A172 (cell line): Measurements from ENCODE around the gene KRT6B. TPM values are rescaled to one million over a fixed set of nuclear protein-coding genes. Genes with fewer than 3 reads are reported as not detected.
A peak's percentile ranks its signal among the peaks of the same experiment; 100 is the strongest.
"Not testable (repeated sequence)": the region's sequence is repeated elsewhere in the genome, so short reads cannot be mapped to it uniquely, and the experiment has no call there.

Source experiments
- DNase-seq: peaks from one replicate; pipeline ENCODE4 v3.0.0-alpha.2; 2015; ENCODE audit warnings: low spot score
- total RNA-seq: library from RNA; depleted of rRNA; stranded (reverse); fragments of >200 nt; shearing (Covaris generic); gene quantifications from 2 replicates; pipeline ENCODE4 v1.2.3, GENCODE V29; 2014

Gene KRT6B
- total RNA-seq, 1 experiment from 2014 or later = not detected

GRCh38 chr12:52469853-52470252 lies 17.9 kb upstream of the KRT6B start:
- DNase-seq = no peak

GRCh38 chr12:52464897-52465296 lies 13.0 kb upstream of the KRT6B start:
- no peak for DNase-seq

DNA sequence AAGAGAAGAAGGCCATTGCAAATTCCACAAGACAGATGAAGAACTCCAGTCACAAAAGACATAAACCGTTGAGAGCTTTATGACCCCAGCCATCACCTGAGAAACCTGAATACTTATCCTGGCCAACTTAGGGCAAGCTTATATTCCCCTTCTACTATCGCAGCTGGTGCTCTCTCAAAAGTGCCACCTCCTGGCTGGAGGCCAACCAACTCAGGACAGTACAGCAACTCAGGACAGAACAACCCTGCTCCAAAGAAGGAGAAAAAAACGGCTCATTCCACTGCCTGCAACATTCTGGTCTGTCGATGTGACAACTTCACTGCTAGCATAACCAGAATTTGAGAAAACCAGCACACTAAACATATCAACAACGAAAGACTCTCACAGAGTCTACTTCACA lies 9.7 kb upstream of the KRT6B start:
- DNase-seq = no peak

DNA sequence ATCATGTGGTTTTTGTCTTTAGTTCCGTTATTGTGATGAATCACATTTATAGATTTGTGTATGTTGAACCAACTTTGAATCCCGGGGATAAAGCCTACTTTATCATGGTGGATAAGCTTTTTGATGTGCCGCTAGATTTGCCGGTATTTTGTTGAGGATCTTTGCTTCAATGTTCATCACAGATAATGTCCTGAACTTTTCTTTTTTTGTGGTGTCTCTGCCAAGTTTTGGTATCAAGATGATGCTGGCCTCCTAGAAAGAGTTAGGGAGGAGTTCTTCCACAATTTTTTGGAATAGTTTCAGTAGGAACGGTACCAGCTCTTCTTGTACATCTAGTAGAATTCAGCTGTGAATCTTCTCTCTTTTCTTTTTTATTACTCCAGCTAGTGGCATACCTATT lies 6.9 kb upstream of the KRT6B start:
- no peak for DNase-seq

- DNase-seq = no peak
Measured at GRCh38 chr12:52455821-52456220, 3.9 kb upstream of the KRT6B start.

DNA sequence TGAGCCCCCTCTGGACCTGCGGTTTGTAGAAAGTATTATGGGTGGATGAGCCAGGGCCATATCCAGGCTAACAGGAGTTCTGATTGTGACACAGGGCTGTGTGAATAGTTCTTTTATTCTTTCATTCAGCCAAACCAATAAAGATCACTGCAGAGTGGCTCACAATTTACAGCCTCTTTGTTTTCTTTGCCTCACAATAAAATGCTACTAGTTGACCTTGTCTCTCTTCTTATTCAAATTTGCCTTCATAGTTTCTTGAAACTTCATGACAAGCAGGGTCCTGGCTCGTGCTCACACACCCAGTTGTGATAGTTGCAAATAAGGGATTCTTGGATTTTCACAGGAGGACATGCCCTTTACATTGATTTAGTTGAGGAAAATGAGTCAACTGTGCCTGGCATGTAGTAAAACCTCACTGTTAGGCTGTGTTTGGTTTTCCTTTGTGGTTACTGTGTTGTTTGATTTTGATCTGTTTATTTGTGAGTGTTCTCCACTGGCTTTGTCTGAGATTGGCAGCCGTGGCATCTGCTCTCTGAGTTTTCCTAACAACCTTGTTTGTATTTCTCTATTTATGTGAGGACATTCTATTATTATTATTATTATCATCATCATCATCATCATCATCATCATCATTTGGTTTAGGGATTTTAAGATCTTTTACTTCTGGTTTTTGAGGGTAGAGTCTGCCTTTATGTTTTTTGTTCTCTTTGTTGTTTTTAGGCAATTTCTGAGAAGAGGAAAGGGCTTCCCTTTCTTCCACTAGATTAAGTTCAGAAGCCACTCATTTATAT lies 2.7 kb upstream of the KRT6B start:
- DNase-seq = no peak

DNA sequence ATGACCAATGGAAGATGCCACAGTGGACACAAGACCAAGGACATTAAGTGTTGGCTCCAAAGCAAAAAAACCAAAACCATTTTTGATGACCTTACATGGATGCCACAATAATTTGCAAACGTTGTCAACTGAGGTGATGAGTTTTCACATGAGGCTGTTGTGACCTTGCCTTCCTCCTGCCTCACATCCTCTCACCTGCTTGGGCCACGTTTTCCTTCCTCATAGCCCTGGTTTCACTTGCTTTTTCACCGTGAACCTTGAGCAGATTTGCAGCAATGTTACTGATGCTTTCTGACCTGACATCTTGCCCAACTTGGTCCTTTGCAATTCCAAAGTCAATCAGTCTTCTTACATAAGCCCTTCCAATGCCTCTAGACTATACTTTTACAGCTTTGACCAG lies 3.7 kb downstream of the KRT6B start:
- DNase-seq = no peak

DNA sequence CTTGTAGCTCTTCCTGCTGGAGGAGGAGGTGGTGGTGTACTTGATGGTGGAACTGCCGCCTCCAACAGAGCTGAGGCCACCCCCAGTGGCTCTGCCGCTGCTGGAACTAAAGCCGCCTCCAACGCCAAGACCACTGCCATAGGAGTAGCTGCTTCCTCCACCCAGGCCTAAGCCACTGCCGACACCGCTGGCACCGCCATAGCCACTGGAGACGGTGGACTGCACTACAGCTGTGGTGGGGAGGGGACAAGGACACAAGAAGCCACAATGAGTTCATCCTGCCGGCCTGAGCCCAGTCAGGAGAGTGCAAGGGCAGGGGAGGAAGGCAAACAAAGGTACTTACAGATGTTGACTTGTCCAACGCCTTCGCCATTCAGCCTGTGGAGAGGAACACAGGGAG lies 4.8 kb downstream of the KRT6B start:
- not testable (repeated sequence) for DNase-seq

- DNase-seq = peak; percentile 11
Measured at GRCh38 chr12:52446367-52447045, 5.4 kb downstream of the KRT6B start.

GRCh38 chr12:52445876-52446275 lies 6.1 kb downstream of the KRT6B start:
- no peak for DNase-seq

GRCh38 chr12:52444647-52445595 lies 7.0 kb downstream of the KRT6B start:
- no peak for DNase-seq

- DNase-seq = no peak
Measured at GRCh38 chr12:52443966-52444365, 8.0 kb downstream of the KRT6B start.

DNA sequence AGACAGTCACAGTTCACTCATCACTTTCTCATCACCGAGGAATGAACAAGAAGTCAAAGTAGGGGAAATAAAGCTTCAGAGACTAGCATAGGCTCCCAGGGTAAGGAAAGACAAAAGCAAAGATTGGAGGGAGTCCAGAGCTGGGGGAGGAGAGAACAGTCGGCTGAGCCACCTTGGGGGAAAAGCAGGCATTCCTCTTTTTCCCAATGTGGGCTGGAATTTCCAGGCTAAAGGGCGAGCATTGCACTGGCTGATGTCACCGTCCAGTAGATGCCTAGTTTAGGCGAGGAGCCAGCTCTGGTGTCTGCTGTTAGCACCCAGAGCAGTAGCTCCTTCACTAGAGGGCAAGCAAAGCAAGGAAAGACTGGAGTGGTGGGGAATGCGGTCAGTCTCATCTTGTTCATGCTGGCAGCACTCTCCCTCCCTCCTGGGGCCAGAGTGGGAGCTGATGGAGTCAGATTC lies 9.3 kb downstream of the KRT6B start:
- DNase-seq = peak; percentile 89

GRCh38 chr12:52441320-52441911 lies 10.5 kb downstream of the KRT6B start:
- DNase-seq = no peak

DNA sequence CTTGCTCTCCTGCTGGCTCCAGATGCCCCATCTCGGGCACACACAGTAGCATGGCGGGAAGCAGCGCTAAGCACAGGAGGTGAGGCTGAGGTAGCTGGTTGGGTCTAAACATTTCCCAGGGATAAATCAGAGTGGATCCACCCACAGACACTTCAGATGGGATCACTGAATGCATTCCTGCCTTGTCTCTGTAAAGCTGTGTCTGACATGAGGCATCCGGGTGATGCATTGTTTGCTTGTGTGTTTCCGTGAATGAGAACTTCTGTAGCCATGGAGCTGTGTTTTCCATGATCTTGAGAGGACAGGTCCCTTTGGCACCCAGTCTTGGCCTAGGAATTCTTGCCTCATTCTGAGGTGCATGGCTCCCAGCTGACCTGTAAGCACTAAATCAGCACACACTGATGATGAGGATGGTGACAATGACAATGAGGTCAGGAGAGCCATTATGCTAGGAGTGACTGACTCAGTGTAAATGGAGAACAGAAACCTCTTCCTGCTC lies 11.1 kb downstream of the KRT6B start:
- DNase-seq = peak; percentile 62

DNA sequence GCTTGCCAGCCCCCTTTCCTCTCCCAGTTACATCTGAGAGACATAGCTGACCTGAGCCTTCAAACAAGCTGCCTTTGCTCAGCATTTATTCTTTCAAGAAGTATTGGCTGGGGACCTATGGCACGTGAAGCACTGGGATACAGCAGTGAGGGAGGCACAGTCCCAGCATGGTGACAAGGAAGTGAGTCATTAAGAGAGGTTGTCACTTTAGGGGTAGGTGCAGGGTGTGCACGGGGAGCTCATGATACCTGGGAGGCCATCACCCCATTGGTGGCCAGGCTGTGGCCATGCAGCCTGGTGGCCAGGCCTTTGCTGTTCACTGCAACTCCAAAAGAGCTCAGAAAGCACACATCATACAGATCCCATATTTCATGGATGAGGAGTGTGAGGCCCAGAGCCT lies 12.1 kb downstream of the KRT6B start:
- no peak for DNase-seq

- no peak for DNase-seq
Measured at GRCh38 chr12:52439420-52439819, 12.5 kb downstream of the KRT6B start.

DNA sequence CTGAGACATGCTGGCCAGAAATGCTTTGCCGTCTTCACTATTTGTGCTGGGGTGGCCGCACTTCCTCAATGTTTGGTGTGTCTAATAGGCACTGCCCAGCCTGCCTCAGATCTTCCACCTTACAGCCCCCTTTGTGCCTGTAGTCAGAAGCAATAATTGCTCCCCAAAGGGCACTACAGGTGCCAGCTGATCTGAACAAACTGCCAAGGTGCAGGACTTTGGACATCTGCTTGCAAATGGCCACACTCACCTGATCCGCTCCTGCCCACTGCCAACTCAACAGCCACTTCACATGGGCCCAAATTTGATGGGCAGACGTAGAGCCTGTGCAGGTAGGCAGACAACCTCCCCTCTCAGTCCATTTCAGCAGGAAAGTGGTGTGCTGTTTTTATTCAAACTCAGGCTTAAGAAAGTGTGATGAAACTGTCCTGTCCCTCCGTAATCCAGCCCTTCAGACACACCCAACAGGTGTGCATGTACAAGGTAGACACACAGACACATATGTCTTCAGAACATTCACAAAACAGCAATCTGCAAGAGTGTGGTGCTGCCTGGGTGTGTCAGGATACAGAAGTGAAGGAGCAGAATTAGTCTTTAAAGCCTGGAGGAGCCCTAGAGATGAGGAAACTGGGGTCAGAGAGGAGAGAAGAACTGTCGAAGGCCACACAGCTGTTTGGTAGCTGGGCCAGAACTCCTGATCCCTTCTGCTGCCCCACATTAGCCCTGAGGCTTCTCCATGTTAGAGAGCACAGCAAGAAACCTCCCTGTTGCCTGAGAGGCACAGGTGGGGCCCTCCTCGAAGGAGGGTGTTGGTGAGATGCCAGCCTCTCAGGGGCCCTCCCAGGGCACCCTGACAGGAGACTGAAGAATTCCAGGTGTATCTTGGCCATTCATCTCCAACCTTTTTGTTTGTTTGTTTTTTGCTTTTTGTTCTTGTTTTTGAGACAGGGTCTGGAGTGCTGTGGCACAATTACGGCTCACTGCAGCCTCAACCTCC lies 13.3 kb downstream of the KRT6B start:
- no peak for DNase-seq

- no peak for DNase-seq
Measured at GRCh38 chr12:52437508-52437907, 14.4 kb downstream of the KRT6B start.

- DNase-seq = no peak
Measured at GRCh38 chr12:52436828-52437474, 15.0 kb downstream of the KRT6B start.
